ENCODE measurements around the gene OBP2B.

GRCh38 chr9:133248726-133249295 lies 39.8 kb upstream of the OBP2B start:
- TF ChIP-seq CTCF (IDR thresholded peaks at IDR 0.05 in 4 of 5, conservative IDR thresholded peaks at IDR 0.05 in 1 of 5) (no peak), POLR2A (IDR thresholded peaks at IDR 0.05) (no peak)
